Calu3 (cell line): ENCODE results near the gene EDA. TPM values are rescaled to one million over a fixed set of nuclear protein-coding genes. Genes with fewer than 3 reads are reported as not detected.

Experiments used
- BruUV-seq: library from RNA; stranded (reverse); fragments of 400-500 nt; replicated peaks from 2 replicates; lab custom pipeline; 2021; lab: Mats Ljungman, UMichigan
- CTCF ChIA-PET: fragments of 300-600 bp; sonication (Branson Sonifier 250); formaldehyde crosslinking; loops from one replicate; lab custom pipeline; 2022; ENCODE audit warnings: antibody characterized with exemption; lab: Charles Lee
- DNase-seq: peaks from one replicate; pipeline ENCODE4 v3.0.0; 2022
- H3K27ac Mint-ChIP-seq: one replicate; pipeline ENCODE4 v1.8.0; 2022; ENCODE audit warnings: mixed read lengths; ENCODE audit not compliant: unreplicated experiment
- H3K27me3 Mint-ChIP-seq: one replicate; pipeline ENCODE4 v1.8.0; 2022; ENCODE audit warnings: mixed read lengths; ENCODE audit not compliant: unreplicated experiment
- H3K36me3 Mint-ChIP-seq: one replicate; pipeline ENCODE4 v1.8.0; 2022; ENCODE audit warnings: mild to moderate bottlenecking, moderate library complexity, mixed read lengths; ENCODE audit not compliant: insufficient read depth, unreplicated experiment
- H3K4me1 Mint-ChIP-seq: one replicate; pipeline ENCODE4 v1.8.0; 2022; ENCODE audit warnings: mild to moderate bottlenecking, low read depth, mixed read lengths; ENCODE audit not compliant: unreplicated experiment
- H3K4me3 Mint-ChIP-seq: one replicate; pipeline ENCODE4 v1.8.0; 2022; ENCODE audit warnings: mild to moderate bottlenecking, low read depth, moderate library complexity, mixed read lengths; ENCODE audit not compliant: unreplicated experiment
- H3K9me3 Mint-ChIP-seq: one replicate; pipeline ENCODE4 v1.8.0; 2022; ENCODE audit warnings: low read depth, mixed read lengths; ENCODE audit not compliant: unreplicated experiment
- CTCF ChIP-seq: fragments of 200-600 bp; IDR thresholded peaks from one replicate; pipeline ENCODE4 v1.8.0; 2022; ENCODE audit warnings: antibody characterized with exemption; ENCODE audit not compliant: unreplicated experiment
- intact Hi-C: fragments of 100-400 bp; cut with micrococcal nuclease; formaldehyde crosslinking; loops from one replicate; pipeline ENCODE4 v1.10.0; 2022; ENCODE audit not compliant: unreplicated experiment
- total RNA-seq: library from RNA; stranded (reverse); gene quantifications from 2 replicates; pipeline ENCODE4 v1.2.3, GENCODE V29; 2022

The EDA gene
- total RNA-seq, 1 experiment from 2014 or later: 5.7 TPM

- Mint-ChIP-seq H3K27ac (no peak overlapping the region), H3K9me3 (no peaks in the 10 kb centered on the region), H3K36me3 (no peaks in the 10 kb centered on the region), H3K27me3 (no peaks in the 10 kb centered on the region), H3K4me1 (no peaks in the 10 kb centered on the region), H3K4me3 (no peak overlapping the region)
- CTCF ChIA-PET: interaction anchor here (0.6 kb wide), 1 partner anchor 1169 kb away, joined by 5 read pairs; no protein-coding TSS in a partner anchor
- no peak for DNase-seq
- TF ChIP-seq CTCF: no peak
- intact Hi-C loops: no loop called here
- no TSS peak for BruUV-seq
Observed at GRCh38 chrX:69603566-69604194, 12.2 kb upstream of the EDA start.

GRCh38 chrX:69605521-69605920 is 10.4 kb upstream of the EDA start:
- no peak for DNase-seq
- Mint-ChIP-seq H3K27me3 (no peaks in the 10 kb centered on the region), H3K36me3 (no peaks in the 10 kb centered on the region), H3K4me3 (no peak overlapping the region), H3K4me1 (no peaks in the 10 kb centered on the region), H3K9me3 (no peaks in the 10 kb centered on the region), H3K27ac (no peak overlapping the region)
- no TSS peak for BruUV-seq
- intact Hi-C loops: no loop called here
- no peak for TF ChIP-seq CTCF
- CTCF ChIA-PET: no interaction called here

- no peak for TF ChIP-seq CTCF
- Mint-ChIP-seq H3K4me1 (no peaks in the 10 kb centered on the region), H3K4me3 (no peak overlapping the region), H3K9me3 (no peaks in the 10 kb centered on the region), H3K27me3 (no peaks in the 10 kb centered on the region), H3K36me3 (no peaks in the 10 kb centered on the region), H3K27ac (no peak overlapping the region)
- no TSS peak for BruUV-seq
- DNase-seq: no peak
- CTCF ChIA-PET: no interaction called here
- intact Hi-C loops: no loop called here
Observed at GRCh38 chrX:69607616-69608015, 8.3 kb upstream of the EDA start.

- H3K4me3 Mint-ChIP-seq: no peak overlapping the region
- no peaks in the 10 kb centered on the region for H3K9me3 Mint-ChIP-seq
- no TSS peak for BruUV-seq
- no peak overlapping the region for H3K27ac Mint-ChIP-seq
- intact Hi-C loops: no loop called here
- H3K36me3 Mint-ChIP-seq: peaks cover 18% of the 10 kb centered on the region
- peaks cover 4% of the 10 kb centered on the region for H3K4me1 Mint-ChIP-seq
- no peak for TF ChIP-seq CTCF
- CTCF ChIA-PET: no interaction called here
- H3K27me3 Mint-ChIP-seq: no peaks in the 10 kb centered on the region
- no peak for DNase-seq
Observed at GRCh38 chrX:69613946-69614345, 2.0 kb upstream of the EDA start.
